ENCODE measurements around the gene LIPI. TPM values are rescaled to one million over a fixed set of nuclear protein-coding genes. Genes with fewer than 3 reads are reported as not detected.

The LIPI gene
- polyA plus RNA-seq, 1 donor from 2014 or later = not detected

- Histone ChIP-seq H3K4me3 (ENCODE audit: low read length) (no peak overlapping the region), H3K9ac (ENCODE audit: low read length) (no peak overlapping the region), H3K9me2 (ENCODE audit: insufficient read depth, low read length) (no peaks in the 10 kb centered on the region), H2AFZ (ENCODE audit: low read depth, low read length) (no peak overlapping the region), H3K9me3 (ENCODE audit: low read length) (no peaks in the 10 kb centered on the region), H3K79me2 (replicated peaks; ENCODE audit: insufficient read depth, low read length) (no peaks in the 10 kb centered on the region), H3K27me3 (ENCODE audit: insufficient read depth, low read depth, low read length) (no peaks in the 10 kb centered on the region), H3K4me2 (ENCODE audit: low read length) (no peak overlapping the region), H4K20me1 (ENCODE audit: insufficient read depth) (no peaks in the 10 kb centered on the region), H3K27ac (ENCODE audit: low read length) (no peak overlapping the region), H3F3A (ENCODE audit: insufficient read depth, low read length, poor library complexity, severe bottlenecking) (no peaks in the 10 kb centered on the region), H3K36me3 (ENCODE audit: insufficient read depth, low read length) (no peaks in the 10 kb centered on the region)
- TF ChIP-seq REST (IDR thresholded peaks at IDR 0.05; ENCODE audit: borderline replicate concordance) = no peak
- no peak for TF ChIP-seq MXI1 (conservative IDR thresholded peaks at IDR 0.05; ENCODE audit: poor library complexity, severe bottlenecking)
- no peak for TF ChIP-seq EP300 (conservative IDR thresholded peaks at IDR 0.05; ENCODE audit: poor library complexity, severe bottlenecking)
- TF ChIP-seq SMC3 (conservative IDR thresholded peaks at IDR 0.05; ENCODE audit: poor library complexity) = no peak
- TF ChIP-seq TAF1 (IDR thresholded peaks at IDR 0.05; ENCODE audit: low read depth) = no peak
- TF ChIP-seq EZH2 (IDR thresholded peaks at IDR 0.05; ENCODE audit: borderline replicate concordance, insufficient read depth, low read length, poor library complexity, severe bottlenecking) = no peak
- TF ChIP-seq, protein P1, sequence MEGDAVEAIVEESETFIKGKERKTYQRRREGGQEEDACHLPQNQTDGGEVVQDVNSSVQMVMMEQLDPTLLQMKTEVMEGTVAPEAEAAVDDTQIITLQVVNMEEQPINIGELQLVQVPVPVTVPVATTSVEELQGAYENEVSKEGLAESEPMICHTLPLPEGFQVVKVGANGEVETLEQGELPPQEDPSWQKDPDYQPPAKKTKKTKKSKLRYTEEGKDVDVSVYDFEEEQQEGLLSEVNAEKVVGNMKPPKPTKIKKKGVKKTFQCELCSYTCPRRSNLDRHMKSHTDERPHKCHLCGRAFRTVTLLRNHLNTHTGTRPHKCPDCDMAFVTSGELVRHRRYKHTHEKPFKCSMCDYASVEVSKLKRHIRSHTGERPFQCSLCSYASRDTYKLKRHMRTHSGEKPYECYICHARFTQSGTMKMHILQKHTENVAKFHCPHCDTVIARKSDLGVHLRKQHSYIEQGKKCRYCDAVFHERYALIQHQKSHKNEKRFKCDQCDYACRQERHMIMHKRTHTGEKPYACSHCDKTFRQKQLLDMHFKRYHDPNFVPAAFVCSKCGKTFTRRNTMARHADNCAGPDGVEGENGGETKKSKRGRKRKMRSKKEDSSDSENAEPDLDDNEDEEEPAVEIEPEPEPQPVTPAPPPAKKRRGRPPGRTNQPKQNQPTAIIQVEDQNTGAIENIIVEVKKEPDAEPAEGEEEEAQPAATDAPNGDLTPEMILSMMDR (IDR thresholded peaks at IDR 0.05; ENCODE audit: poor library complexity, severe bottlenecking) = no peak
Measured at GRCh38 chr21:14096172-14096571, 114.6 kb downstream of the LIPI start.

DNA sequence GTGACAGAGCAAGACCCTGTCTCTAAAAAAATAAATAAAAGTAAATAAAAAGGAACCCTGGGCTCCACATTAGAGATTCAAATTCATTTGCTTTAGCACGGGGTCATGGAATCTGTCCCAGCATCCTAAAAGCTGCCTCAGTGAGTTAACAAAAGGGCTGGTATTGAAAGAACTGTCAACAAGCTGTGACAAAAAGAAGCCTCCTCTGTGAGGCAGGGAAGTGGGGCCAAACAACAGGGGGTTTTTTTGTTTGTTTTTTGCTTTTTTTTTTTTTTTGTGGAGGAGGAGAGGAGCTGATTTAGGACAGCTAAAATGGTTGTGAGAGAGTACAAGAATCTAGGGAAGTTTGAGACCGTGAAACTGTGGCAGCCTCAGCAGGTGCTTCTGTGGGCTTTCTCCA is 115.7 kb downstream of the LIPI start:
- no peaks in the 10 kb centered on the region for H3K79me2 ChIP-seq (replicated peaks; ENCODE audit: insufficient read depth, low read length)
- H3K9me3 ChIP-seq (ENCODE audit: low read length) = no peaks in the 10 kb centered on the region
- no peak overlapping the region for H3K4me2 ChIP-seq (ENCODE audit: low read length)
- no peaks in the 10 kb centered on the region for H3F3A ChIP-seq (ENCODE audit: insufficient read depth, low read length, poor library complexity, severe bottlenecking)
- H3K4me3 ChIP-seq (ENCODE audit: low read length) = no peak overlapping the region
- H3K27me3 ChIP-seq (ENCODE audit: insufficient read depth, low read depth, low read length) = no peaks in the 10 kb centered on the region
- no peak overlapping the region for H2AFZ ChIP-seq (ENCODE audit: low read depth, low read length)
- H3K36me3 ChIP-seq (ENCODE audit: insufficient read depth, low read length) = no peaks in the 10 kb centered on the region
- TF ChIP-seq, protein P1 (IDR thresholded peaks at IDR 0.05; ENCODE audit: poor library complexity, severe bottlenecking) = no peak
- TF ChIP-seq EP300 (conservative IDR thresholded peaks at IDR 0.05; ENCODE audit: poor library complexity, severe bottlenecking) (no peak), MXI1 (conservative IDR thresholded peaks at IDR 0.05; ENCODE audit: poor library complexity, severe bottlenecking) (no peak), TAF1 (IDR thresholded peaks at IDR 0.05; ENCODE audit: low read depth) (no peak)
- no peak overlapping the region for H3K27ac ChIP-seq (ENCODE audit: low read length)
- H4K20me1 ChIP-seq (ENCODE audit: insufficient read depth) = no peaks in the 10 kb centered on the region
- no peak overlapping the region for H3K9ac ChIP-seq (ENCODE audit: low read length)
- no peaks in the 10 kb centered on the region for H3K9me2 ChIP-seq (ENCODE audit: insufficient read depth, low read length)

Data from neural cell (in vitro differentiated cells).